GM19193 (cell line): ENCODE data around the gene EXOC6.

Experiments used
- POLR2A ChIP-seq: IDR thresholded peaks from 4 replicates; pipeline ENCODE4 v1.6.1; 2011; ENCODE audit not compliant: insufficient read depth, insufficient read length; ENCODE audit errors: extremely low read depth

The EXOC6 gene

DNA sequence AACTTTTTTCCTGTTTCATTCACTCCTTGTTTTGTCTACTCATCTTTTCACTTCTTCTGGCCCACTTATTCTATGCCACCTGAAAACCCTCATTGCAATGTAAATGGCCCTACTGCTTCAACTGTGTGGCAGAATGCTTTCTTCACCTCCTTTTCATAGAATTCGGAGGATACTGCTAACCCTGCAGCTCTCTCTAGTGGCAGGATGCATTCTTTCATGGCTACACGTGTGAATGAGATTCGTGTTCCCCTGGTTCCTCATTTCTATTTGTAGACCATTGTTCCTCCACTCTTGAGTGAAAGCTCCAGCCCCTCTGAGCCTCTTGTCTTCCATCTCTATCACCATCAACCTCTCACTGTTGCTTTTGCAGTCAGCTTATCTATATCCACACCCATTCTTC, 191.4 kb downstream of the EXOC6 start:
- no peak for TF ChIP-seq POLR2A

DNA sequence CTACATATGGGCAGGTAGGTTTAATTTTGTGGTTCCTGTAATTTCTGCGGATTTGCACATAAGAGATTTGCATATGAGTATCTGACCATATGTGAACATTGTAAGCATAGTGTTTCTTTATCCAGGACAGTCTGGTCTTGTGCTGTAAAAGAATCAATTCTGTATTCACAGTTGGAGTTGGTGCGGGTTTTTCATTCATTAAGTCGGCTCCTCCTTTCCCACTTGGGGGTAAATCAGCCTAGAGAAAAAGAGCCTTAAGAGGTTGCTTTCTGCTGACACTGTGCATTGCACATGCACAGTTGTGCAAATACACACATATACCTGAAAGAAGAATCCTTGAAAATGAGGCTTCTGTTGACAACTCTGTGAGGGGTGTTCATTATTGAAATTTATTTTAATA, 206.2 kb downstream of the EXOC6 start:
- no peak for TF ChIP-seq POLR2A

DNA sequence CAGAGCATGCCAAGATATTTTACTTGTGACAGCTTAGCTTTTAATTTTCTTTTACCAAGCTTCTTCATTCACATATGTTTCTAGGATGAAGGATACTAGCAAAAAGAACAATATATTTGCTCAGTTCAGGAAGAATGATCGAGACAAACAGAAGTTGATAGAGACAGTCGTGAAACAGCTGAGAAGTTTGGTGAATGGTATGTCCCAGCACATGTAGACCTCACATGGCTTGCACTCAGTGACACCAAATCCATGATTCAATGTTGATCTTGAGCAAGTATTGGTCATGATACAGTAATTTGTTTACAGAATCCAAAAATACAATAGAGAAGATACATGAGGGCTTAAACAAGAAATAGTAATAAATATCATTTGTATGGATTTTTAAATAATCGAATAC, 209.8 kb downstream of the EXOC6 start:
- no peak for TF ChIP-seq POLR2A

DNA sequence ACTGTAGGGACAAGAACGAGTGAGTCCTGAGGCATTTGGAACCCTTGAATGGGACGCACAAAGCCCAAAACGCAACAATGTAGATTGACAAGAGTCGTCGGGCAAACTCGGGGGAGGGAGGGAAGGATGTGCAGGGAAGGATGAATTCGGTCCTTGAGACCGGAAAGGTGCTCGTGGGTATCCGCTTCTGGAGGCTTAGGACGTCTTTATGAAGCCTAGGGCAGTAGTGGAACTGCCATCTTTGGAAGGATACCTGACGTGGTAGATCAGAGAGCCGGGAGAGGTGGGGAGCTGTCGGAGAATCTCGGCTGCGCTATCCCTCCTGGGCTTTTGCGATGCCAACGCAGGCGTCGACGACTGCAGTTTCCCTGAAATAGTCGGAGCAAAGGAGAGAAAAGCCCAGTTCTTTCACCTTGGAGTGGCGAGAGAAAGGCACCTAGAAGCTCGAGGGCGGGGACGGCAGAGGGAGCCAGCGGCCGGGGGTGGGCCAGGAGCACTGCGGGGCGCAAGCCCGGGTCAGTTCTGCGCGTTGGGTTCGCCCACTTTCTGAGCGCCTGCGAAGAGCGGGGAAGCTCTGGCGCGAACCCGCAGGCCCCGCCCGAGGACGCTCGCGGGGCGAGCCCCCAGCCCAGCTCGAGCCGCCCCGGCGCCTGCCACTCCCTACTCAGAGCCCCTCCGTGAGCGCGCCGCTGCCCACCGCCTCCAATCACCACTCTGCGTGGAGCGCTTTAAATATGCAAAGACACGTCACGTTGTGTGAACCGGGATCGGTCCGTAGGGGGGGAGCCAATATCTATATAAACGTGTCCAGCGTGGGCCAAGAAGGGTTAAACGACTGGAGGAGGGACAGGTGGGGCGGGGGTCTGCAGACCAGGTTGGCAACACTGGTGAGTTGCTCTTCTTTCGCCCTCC, 211.9 kb downstream of the EXOC6 start, which contains the start of gene CYP26C1:
TSS of gene CYP26C1 (plus strand) at position 824 of the 912 bp plus-strand sequence. CDS start 466 bp downstream, outside the sequence.
- no peak for TF ChIP-seq POLR2A

DNA sequence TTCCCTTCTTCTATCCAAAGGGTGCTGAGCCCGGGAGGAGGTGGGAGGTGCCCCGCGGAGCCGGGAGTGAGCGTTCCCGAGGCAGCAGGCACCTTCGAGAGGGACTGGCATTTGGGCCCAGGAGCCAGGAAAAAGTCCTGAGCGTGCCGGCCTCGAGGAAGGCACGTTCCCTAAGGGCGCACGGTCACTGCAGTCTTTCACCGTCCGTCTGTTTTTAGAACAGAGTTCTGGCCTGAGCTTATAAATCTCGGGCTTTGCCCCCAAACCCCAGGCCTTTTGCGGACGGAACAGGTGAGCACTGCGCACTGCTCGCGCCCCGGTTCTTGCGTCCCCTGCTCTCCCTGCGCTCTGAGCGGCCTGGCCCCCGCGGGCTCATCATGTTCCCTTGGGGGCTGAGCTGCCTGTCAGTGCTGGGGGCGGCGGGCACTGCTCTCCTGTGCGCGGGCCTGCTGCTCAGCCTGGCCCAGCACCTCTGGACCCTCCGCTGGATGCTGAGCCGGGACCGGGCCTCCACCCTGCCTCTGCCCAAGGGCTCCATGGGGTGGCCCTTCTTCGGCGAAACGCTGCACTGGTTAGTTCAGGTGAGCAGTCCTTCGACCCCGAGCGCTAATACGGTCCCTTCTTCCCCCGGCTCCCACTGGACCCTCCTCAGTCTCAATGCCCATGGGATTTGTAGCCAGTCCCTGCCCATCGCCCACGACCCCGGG, 212.7 kb downstream of the EXOC6 start:
- no peak for TF ChIP-seq POLR2A

DNA sequence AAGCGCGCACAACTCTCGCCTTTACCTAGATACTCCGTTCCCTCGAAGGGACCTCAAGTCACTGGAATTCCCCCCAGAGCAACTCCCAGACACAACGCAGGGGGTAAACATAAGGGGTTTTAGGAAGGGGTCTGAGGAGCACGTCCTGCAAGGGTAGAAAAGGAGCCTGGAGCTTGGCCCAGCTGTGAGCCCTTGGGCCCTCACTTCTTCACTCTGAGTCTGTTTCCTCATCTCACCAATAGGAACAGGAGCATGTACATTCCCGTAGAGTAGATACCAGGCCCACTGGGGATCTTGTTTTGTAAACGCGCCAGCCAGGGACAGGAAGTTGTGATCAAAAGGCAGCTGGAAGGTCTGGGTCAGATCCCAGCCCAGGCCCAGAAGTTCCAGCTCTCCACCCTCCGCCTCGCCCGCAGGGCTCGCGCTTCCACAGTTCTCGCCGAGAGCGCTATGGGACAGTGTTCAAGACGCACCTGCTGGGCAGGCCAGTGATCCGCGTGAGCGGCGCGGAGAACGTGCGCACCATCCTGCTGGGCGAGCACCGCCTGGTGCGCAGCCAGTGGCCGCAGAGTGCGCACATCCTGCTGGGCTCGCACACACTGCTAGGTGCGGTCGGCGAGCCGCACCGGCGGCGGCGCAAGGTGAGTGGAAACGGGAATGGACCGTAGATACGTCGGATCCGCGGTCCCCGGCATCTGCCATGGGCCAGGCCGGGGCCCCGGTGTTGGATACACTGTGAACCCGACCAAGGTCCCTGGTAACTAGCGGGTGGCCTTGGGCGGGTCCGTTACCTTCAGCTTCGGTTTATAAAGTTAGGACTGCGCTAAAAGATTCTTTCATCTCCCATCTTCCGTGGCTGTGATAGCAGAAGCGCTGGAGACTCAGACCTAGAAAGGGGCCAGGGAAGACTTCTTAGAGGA, 213.5 kb downstream of the EXOC6 start:
- no peak for TF ChIP-seq POLR2A

DNA sequence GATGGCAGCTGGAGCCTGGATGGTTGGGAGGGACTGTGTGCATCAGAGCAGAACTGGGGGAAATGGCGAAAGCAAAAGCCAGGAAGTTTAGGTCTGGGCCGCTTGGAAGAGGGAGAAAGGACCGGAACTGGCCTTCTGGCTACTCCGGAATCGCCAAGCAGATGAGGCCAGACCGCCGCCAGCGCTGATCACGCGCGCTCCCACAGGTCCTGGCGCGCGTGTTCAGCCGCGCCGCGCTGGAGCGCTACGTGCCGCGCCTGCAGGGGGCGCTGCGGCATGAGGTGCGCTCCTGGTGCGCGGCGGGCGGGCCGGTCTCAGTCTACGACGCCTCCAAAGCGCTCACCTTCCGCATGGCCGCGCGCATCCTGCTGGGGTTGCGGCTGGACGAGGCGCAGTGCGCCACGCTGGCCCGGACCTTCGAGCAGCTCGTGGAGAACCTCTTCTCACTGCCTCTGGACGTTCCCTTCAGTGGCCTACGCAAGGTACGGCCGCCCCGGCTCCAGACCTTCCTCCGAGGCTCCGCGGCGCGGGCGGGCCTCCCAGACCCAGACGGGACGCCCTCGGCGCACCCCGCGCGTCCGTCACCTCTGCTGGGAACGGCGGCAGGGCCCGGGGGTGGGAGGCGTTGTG, 214.3 kb downstream of the EXOC6 start:
- no peak for TF ChIP-seq POLR2A

DNA sequence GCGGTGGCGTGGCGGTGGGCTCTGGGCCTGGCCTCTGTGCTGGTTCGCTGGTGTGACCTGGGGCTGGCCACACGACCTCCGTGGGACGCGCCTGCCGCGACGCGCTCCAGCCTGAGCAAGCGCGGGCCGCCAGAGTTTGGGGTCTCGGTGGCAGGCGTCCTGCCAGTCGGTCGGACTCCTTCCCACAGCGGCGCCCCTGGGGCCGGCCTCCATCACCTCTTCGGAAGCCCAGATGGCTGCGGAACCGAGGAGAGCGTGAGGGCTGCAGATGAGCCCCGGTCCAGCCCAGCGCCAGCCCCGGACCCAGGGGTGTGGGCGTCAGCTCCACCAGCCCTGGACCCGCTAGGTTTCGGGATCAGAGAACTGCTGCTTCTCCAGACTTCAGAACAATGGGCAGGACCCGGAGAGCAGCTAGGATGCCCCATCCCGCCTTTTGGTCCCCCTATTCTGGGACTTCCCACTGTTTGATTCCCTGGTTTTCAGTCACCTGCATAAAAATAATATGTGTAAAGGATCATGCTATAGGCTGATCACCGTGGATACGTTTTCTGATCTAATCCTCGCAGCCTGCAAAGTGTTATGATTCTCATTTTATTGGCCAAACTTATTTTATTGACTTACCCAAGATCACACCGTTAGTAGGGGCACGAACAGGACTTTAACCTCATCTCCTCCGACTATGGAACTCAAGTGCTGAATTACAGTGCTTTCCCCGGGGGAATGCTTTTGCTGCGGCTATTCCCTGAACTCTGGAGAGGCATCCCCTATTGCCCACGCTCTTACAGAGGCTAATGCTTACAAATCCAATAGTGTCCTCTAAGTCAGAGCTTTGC, 215.0 kb downstream of the EXOC6 start:
- no peak for TF ChIP-seq POLR2A

DNA sequence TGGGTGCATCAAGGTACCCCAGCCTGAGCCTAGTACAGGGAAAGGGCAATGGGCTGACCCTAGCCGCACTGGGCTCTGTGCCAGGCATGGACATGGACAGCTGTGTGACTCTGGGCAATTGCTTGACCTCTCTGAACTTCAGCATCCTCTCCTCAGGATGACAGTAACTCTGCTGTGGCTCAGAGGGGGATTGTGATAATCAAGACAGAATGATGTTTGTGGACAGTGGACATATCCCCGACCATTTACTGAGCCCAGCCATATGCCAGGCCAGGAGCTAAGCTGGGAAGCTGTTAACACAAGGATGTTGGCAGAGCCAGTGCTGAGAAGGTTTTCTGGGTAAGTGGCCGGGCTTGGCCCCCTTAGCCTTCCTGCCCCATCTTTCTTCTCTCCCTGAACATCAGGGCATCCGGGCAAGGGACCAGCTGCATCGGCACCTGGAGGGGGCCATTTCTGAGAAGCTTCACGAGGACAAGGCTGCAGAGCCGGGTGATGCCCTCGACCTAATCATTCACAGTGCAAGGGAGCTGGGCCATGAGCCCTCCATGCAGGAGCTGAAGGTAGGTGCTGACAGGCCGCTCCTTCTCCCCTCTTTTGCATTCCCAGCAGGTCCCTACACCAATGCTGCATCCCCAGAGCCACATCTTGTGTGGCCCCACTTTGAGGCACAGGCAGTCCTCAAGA, 215.8 kb downstream of the EXOC6 start:
- no peak for TF ChIP-seq POLR2A

DNA sequence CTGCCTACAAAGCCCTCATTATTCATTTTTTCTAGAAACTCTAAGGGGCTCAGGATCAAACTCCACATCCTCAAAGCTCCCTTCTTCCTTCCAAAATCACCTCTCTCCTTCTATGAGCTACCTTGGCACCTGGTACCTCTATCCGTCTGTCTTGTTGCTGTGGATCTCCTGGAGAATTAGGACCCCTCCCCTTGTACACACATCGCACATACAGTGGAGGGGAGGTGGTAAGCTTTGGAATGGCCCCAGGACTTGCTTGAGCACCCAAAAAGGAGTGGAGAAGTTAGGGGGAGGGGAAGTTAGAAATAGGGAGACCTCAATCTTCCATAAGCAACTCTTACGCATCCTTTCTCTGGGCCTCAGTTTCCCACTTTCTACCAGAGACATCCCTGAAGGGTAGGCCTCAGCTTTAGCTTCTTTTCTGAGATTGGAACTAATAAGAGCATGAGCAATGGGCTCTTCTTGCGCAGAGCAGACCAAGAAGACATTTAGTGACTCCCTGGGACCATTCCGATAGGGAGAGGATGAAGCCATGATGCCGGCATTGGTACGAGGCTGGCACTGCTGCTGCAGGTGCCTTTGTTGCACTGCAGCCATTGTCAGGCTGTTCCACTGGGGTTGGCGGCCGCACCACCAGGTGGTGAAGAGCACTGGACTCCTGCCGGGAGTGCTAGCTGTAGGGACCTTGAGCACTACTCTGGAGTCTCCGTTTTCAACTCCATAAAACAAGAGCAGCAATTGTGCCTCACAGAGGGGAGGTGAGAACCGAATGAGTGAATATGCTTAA, 216.7 kb downstream of the EXOC6 start:
- TF ChIP-seq POLR2A, result no peak

DNA sequence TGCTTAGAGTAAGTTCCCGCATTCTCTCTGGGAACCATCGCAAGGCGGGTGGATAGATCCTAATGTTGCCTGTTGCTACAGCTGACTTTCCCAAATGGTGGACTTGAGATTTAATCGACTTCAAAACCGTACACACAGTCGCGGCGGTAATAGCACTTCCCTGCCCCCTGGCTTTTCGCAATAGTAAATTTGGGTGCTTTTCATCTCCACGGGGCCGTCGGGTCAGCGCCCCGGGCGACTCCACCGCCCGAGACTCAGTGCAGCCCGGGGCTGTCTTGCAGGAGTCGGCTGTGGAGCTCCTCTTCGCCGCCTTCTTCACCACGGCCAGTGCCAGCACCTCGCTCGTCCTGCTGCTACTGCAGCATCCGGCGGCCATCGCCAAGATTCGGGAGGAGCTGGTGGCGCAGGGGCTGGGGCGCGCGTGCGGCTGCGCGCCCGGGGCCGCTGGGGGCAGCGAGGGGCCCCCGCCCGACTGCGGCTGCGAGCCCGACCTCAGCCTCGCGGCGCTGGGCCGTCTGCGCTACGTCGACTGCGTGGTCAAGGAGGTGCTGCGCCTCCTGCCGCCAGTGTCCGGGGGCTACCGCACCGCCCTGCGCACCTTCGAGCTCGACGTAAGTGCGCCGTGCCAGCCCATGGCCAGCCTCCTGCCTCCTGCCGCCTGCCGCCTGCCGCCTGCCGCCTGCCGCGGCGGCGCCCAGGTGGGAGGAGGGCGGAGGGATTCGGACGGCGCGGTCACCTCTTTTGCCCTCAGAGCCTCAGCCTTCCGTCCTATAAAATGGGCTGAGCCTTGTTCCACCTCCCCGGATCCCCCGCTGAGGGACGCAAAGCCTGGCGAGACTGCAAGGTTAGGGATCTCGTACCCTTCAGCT, 217.6 kb downstream of the EXOC6 start:
- TF ChIP-seq POLR2A, result no peak
